ENCODE data around the gene CTDP1.

GRCh38 chr18:79705272-79705671 lies 25.7 kb downstream of the CTDP1 start:
- no peak for TF ChIP-seq EZH2phosphoT487 (IDR thresholded peaks at IDR 0.05; ENCODE audit: borderline replicate concordance)
- TF ChIP-seq CTCF (conservative IDR thresholded peaks at IDR 0.05; ENCODE audit: low read length): no peak

Data from Loucy (cell line).